ENCODE measurements around the gene FBXO44.

FBXO44 gene

DNA sequence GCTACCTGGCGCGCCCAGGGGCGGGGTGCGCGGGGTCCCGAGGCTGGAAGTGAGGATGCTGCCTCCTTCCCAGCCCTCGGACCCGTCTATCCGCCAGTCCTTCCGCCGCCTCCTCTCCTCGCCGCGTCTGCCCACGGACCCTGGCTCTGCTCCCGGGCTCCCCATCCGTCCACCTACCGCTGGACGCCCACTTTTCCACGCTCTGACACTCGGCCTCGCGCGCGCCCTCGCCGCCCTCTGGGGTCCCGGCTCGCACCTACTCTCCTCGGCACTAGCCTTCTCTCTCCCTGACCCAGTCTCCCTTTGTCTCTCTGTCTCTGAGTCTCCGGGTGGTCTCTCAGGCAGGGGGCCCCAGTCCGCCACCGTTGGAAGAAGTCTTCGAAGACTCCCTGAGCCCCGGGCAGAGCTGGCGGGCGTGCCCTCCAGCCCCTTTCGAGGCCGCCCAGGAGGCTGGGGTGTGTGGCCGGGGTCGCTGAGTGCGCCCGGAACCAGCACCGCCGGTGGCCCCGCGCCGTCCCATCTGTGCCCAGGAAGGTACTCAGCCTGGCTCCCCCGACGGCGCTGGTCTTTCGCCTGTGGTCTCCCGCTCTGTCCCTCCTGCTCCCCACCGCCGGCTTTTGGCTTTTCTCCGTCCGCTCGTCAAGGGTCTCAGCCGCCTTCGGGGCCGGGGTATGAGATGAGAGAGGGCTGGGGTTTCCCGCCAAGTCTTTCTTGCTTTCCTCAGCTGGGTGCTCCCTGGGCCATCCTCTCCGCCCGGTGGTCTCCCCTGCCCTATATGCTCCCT, 37.4 kb downstream of the FBXO44 start:
- TF ChIP-seq, protein P1, sequence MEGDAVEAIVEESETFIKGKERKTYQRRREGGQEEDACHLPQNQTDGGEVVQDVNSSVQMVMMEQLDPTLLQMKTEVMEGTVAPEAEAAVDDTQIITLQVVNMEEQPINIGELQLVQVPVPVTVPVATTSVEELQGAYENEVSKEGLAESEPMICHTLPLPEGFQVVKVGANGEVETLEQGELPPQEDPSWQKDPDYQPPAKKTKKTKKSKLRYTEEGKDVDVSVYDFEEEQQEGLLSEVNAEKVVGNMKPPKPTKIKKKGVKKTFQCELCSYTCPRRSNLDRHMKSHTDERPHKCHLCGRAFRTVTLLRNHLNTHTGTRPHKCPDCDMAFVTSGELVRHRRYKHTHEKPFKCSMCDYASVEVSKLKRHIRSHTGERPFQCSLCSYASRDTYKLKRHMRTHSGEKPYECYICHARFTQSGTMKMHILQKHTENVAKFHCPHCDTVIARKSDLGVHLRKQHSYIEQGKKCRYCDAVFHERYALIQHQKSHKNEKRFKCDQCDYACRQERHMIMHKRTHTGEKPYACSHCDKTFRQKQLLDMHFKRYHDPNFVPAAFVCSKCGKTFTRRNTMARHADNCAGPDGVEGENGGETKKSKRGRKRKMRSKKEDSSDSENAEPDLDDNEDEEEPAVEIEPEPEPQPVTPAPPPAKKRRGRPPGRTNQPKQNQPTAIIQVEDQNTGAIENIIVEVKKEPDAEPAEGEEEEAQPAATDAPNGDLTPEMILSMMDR (conservative IDR thresholded peaks at IDR 0.05; ENCODE audit: control insufficient read depth, insufficient read depth, low read depth, low read length), result no peak
- DNase-seq (ENCODE audit: low read depth), result no peak
- no peak overlapping the region for H3K4me3 ChIP-seq (ENCODE audit: control insufficient read depth, low read depth, low read length)

DNA sequence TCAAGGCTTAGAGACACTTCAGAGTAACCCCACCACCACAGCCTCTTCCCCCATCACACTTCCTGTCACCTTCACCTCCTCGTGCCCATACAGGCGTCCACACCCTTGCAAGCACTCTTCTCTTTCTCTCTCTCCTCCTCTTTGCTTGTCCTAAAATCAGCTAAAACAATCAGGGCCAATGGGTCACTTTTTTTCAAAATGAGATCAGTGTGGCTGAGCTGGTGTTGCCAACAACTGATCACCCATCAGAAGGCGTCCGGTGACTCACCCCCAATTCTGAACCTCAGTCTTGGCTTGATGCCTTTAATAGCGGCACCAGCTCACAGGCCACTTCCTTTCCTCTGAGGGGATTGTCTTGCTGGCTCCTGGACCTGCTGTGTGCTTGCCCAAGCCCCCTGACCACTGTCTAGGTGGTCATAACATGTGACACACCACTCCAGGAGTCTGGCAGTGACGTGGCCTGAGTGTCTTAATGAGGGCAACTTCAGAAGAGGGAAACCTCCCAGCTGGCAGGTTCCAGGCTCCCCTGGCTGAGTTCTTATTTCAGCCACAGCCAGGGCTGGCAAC, 38.4 kb downstream of the FBXO44 start:
- TF ChIP-seq, protein P1 (conservative IDR thresholded peaks at IDR 0.05; ENCODE audit: control insufficient read depth, insufficient read depth, low read depth, low read length), result no peak
- DNase-seq (ENCODE audit: low read depth), result peak; percentile 90
- no peak overlapping the region for H3K4me3 ChIP-seq (ENCODE audit: control insufficient read depth, low read depth, low read length)

DNA sequence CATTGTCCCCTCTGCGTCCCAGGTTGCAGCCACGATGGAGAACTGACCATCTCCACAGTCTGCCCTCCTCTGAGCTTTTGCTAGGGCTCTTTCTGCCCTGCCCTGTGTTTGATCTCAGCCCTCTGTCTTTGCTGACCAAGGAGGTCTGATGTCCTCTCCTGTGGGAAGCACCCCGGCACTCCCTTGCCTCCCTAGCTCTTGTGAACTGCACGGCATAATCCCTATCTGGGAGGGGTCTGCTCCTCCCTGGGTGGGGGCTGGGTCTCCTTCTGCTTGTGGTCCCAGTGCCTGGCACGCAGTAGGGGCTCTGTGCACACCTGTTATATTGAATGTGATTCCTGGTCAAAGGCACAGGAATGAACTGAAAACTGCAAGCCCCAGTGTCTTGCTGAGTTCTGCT, 39.2 kb downstream of the FBXO44 start:
- no peak for DNase-seq (ENCODE audit: low read depth)
- H3K4me3 ChIP-seq (ENCODE audit: control insufficient read depth, low read depth, low read length), result no peak overlapping the region
- TF ChIP-seq, protein P1 (conservative IDR thresholded peaks at IDR 0.05; ENCODE audit: control insufficient read depth, insufficient read depth, low read depth, low read length), result no peak

DNA sequence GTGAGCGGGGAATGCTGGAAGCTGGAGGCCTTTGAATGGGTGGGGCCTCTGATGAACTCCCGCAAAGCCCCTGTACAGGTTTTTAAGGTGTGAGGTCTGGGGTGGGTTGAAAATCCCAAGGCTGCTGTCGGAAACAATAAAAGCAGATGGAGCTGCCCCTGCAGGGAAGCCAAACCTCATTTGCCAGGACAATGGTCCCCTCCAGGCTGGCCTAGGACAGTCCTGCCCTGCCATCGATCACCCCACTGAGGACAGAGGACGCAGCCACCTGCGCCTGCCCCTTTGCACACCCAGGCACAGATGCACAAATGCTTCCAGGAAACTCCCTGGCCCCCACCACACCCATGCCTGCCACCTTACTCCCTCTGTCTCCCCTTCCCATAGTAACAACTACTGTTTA, 41.2 kb downstream of the FBXO44 start:
- no peak for DNase-seq (ENCODE audit: low read depth)
- TF ChIP-seq, protein P1 (conservative IDR thresholded peaks at IDR 0.05; ENCODE audit: control insufficient read depth, insufficient read depth, low read depth, low read length), result no peak
- no peak overlapping the region for H3K4me3 ChIP-seq (ENCODE audit: control insufficient read depth, low read depth, low read length)

DNA sequence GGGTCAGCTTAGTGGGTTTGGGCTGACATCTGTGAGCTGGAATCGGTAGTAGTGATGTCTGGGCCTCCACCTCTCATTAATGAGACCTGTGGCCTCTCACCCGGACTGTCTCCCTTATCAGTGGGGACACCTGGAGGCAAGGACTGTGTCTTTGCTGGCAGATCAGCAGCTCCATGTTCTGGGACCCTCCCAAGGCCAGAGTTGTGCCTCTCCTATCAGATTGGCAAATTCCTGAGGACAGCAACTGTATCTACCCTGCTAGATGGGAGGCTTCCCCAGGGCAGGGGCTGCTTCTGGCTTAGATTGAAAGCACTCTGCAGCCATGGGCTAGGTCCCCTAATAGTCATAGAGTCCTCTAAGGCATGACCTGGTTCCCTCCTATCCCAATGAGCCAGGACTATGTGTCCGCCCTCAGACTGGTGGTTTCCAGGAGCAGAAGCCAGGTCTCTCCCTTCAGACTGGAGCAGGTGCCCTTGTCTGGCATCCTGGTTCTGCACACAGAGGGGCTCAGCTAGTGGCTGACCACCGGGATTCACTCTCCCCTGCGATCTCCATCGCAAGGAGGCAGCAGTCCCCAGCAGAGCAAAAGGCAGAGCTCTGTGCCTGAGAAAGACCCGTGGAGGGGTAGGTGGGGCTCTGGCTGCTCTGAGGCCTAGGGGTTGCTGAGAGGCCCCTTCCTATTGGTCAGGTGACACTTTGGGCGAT, 42.7 kb downstream of the FBXO44 start:
- no peak for DNase-seq (ENCODE audit: low read depth)
- TF ChIP-seq, protein P1 (conservative IDR thresholded peaks at IDR 0.05; ENCODE audit: control insufficient read depth, insufficient read depth, low read depth, low read length), result no peak
- H3K4me3 ChIP-seq (ENCODE audit: control insufficient read depth, low read depth, low read length), result no peak overlapping the region

DNA sequence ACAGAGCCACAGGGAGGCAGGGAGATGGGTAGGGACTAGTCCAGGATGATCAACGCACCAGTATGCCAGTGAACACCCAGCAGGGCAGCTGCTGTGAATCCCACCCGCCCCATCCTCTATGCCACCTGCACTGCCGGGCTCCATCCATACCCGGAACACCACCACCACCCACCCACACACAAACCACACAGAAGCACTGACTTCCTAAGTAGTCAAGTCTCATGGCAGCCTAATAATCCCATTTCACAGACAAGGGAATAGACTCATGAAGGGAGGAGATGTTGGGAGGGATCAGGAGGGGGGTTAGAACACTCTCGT, 43.2 kb downstream of the FBXO44 start:
- DNase-seq (ENCODE audit: low read depth), result no peak
- TF ChIP-seq, protein P1 (conservative IDR thresholded peaks at IDR 0.05; ENCODE audit: control insufficient read depth, insufficient read depth, low read depth, low read length), result no peak
- no peak overlapping the region for H3K4me3 ChIP-seq (ENCODE audit: control insufficient read depth, low read depth, low read length)
